ENCODE results near the gene SRR.
"Not testable (repeated sequence)": the region's sequence is repeated elsewhere in the genome, so short reads cannot be mapped to it uniquely, and the experiment has no call there.

DNA sequence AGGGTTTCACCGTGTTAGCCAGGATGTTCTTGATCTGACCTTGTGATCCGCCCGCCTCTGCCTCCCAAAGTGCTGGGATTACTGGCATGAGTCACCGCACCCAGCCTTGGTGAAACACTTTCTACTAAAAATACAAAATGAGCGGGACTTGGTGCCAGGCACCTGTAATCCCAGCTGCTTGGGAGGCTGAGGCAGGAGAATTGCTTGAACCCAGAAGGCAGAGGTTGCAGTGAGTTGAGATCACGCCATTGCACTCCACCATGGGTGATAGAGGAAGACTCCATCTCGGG is 13.1 kb downstream of the SRR start:
- TF ChIP-seq YY1 (IDR thresholded peaks at IDR 0.05; ENCODE audit: insufficient read depth, insufficient read length); SUZ12 (IDR thresholded peaks at IDR 0.05; ENCODE audit: extremely low read depth, insufficient read depth, insufficient read length): not testable (repeated sequence)
